ENCODE data around the gene PTBP3.

The PTBP3 gene

DNA sequence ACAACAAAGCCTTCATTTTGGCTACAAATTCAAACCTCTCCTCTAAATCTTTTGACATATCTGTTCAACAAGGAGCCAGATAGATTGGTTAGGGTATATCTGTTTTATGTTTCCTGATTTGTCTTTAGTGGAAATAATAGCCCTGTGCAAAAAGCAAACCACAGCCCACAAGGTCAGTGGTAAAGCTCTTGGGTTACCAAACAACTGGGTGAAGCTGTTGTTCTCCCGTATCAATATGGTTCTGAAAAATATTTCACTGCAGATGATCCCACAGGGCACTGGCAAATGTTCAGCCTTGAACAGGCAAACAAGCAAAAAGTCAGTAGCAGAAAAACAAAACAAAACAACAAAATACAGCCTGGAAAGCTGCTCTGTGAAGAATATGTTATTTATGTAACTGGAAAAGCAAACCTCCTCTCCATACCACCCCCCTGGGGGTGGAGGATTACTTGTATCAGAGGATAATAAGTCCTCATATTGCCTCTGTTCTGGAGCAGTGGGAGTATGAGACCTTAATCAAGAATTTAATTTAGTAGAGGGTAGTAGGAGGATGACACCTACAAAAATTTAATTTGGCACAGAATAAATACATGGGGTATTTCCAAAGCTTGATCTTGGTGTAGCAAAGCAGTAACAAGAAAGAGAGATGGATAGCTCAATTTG, 20.8 kb upstream of the PTBP3 start:
- FAIRE-seq: no peak
- TF ChIP-seq, protein P1, sequence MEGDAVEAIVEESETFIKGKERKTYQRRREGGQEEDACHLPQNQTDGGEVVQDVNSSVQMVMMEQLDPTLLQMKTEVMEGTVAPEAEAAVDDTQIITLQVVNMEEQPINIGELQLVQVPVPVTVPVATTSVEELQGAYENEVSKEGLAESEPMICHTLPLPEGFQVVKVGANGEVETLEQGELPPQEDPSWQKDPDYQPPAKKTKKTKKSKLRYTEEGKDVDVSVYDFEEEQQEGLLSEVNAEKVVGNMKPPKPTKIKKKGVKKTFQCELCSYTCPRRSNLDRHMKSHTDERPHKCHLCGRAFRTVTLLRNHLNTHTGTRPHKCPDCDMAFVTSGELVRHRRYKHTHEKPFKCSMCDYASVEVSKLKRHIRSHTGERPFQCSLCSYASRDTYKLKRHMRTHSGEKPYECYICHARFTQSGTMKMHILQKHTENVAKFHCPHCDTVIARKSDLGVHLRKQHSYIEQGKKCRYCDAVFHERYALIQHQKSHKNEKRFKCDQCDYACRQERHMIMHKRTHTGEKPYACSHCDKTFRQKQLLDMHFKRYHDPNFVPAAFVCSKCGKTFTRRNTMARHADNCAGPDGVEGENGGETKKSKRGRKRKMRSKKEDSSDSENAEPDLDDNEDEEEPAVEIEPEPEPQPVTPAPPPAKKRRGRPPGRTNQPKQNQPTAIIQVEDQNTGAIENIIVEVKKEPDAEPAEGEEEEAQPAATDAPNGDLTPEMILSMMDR (IDR thresholded peaks at IDR 0.05; ENCODE audit: insufficient read depth, missing control alignments): no peak
- DNase-seq (ENCODE audit: insufficient read length, low spot score): no peak

DNA sequence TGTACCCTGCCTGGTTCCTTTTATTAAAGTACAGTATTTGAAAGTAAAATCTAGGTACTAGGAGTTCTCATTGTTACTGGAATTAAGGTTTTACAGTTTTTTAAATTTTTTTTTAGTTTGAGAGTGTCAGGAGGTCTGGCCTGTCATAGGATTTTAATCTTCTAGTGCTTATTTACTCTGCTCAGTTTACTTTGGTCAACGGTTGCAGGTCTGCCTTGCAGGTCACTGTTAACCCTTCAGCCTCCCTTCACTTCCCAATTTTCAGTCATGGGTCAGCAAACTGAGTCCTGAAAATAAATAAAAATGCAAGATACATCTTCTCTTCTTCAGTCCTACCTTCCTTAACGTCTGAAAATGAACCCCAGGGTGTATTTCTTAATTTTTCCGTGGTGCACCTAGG, 18.8 kb upstream of the PTBP3 start:
- TF ChIP-seq, protein P1 (IDR thresholded peaks at IDR 0.05; ENCODE audit: insufficient read depth, missing control alignments): no peak
- FAIRE-seq (no peak), DNase-seq (ENCODE audit: insufficient read length, low spot score) (no peak)

DNA sequence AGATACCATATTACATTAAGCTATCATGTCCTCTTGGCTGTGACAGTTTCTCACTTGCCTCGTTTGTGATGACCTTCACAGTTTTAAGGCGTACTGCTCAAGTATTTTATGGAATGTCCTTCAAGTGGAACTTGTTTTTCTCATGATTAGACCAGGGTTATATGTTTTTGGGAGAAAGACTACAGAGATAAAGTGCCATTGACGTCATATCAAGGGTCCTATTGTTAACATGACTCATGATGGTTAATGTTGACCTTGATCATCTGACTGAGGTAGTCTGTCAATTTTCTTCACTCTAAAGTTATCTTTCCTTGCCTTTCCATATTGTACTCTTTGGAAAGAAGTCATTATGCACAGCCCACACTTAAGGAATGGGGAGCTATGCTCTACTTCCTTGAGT, 17.8 kb upstream of the PTBP3 start:
- DNase-seq (ENCODE audit: insufficient read length, low spot score): no peak
- FAIRE-seq: no peak
- TF ChIP-seq, protein P1 (IDR thresholded peaks at IDR 0.05; ENCODE audit: insufficient read depth, missing control alignments): no peak

DNA sequence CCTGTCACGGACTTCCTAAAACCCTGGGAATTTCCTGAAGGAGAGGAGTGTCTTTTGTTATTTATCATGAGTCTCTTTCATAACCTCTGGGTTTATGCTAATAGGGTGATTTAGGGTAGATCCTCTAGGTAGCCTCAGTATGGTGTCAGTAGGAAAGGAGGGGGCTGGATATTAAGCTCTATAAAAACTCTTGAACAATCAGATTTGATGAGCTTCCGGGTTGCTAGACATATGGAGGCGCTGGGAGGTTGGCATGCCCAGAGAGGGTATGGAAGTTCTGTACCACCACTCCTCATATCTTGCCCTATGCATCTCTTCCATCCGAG, 15.6 kb upstream of the PTBP3 start:
- FAIRE-seq: no peak
- TF ChIP-seq, protein P1 (IDR thresholded peaks at IDR 0.05; ENCODE audit: insufficient read depth, missing control alignments): no peak
- no peak for DNase-seq (ENCODE audit: insufficient read length, low spot score)

DNA sequence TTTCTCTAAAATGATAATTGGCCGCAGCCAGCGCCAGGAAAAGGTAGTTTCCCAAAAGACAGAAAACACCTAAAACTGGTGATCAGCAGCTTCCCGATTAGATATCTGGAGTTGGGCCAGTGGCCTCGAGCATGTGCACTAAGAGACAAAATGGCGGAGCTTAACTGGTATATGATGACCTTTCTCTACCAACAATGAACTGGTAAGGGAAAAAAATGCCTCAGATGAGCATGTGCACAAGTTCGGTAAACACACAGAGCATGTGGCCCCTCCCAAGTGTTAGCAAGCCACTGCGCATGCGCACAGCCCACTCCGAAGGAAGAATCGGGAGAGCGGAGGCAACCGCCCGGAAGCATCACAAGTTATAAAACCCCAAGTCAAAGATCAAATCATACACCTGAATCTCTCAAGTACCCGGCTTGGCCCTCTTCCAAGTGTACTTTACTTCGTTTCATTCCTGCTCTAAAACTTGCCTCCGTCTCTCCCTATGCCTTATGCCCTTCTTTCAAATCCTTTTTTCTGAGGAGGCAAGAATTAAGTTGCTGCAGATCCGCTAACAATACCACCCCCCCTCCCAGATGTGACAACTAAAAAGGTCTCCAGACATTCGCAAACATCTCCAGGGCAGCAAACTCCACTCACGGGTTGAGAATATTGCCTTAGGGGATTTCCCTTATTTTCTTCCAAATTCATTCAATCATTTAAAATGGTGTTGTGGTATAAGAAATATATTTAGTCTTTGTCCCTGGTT, 15.0 kb upstream of the PTBP3 start:
- FAIRE-seq (no peak), DNase-seq (ENCODE audit: insufficient read length, low spot score) (no peak)
- TF ChIP-seq, protein P1 (IDR thresholded peaks at IDR 0.05; ENCODE audit: insufficient read depth, missing control alignments): no peak

DNA sequence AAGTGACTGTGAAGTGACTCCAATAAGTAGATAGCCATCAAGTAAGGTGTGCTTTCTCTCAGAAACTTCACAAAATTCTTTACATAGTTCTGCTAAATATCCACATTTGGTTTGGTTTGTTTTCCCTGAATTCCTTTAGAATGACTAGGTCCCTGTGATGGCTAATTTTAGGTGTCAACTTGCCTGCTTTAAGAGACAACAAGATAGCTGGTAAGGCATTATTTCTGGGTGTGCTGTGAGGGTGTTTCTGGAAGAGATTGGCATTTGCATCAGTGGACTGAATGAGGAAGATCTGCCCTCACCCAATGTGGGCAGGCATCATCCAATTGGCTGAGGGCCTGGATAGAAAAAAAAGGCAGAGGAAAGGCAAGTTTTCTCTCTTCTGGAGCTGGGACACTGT, 8.3 kb upstream of the PTBP3 start:
- FAIRE-seq (no peak), DNase-seq (ENCODE audit: insufficient read length, low spot score) (no peak)
- TF ChIP-seq, protein P1 (IDR thresholded peaks at IDR 0.05; ENCODE audit: insufficient read depth, missing control alignments): no peak

DNA sequence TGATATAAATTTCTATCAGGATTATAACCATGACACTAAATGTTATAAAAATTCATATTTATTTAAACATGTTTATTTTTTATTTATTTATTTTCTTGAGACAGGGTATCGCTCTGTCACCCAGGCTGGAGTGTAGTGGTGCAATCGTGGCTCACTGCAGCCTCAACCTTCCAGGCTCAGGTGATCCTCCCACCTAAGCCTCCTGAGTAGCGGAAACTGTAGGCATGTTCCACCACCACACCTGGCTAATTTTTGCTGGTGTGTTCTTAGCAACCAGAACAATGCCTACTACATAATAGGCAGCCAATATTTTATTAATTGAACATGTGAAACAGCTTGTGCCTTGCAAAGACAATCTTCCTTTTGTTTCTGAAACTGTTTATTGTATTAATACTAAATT, 6.5 kb upstream of the PTBP3 start:
- TF ChIP-seq, protein P1 (IDR thresholded peaks at IDR 0.05; ENCODE audit: insufficient read depth, missing control alignments): no peak
- no peak for DNase-seq (ENCODE audit: insufficient read length, low spot score)
- FAIRE-seq: no peak

Measured in D721Med (cell line).